Measurements from ENCODE around the gene EARS2.

EARS2 gene

DNA sequence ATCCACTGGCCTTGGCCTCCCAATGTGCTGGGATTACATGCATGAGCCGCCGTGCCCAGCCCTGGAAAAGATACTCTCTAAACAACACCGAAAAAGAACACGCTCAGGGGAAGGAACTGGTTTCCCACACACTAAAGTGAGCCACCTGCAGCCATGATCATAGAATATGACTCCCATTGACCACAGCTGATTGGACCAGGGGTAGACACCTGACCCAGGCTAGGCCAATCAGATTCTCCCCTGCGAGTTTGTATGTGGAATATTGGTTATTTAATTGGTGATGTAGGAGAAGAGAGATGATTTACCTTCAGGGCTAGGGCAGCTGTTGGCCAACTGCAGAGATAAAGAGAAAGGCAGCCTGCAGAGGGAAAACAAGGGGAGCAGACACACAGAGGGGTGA is 37.9 kb downstream of the EARS2 start:
- ChIA-PET POLR2A (no interaction called here), CTCF (no interaction called here)
- TF ChIP-seq, protein P1, sequence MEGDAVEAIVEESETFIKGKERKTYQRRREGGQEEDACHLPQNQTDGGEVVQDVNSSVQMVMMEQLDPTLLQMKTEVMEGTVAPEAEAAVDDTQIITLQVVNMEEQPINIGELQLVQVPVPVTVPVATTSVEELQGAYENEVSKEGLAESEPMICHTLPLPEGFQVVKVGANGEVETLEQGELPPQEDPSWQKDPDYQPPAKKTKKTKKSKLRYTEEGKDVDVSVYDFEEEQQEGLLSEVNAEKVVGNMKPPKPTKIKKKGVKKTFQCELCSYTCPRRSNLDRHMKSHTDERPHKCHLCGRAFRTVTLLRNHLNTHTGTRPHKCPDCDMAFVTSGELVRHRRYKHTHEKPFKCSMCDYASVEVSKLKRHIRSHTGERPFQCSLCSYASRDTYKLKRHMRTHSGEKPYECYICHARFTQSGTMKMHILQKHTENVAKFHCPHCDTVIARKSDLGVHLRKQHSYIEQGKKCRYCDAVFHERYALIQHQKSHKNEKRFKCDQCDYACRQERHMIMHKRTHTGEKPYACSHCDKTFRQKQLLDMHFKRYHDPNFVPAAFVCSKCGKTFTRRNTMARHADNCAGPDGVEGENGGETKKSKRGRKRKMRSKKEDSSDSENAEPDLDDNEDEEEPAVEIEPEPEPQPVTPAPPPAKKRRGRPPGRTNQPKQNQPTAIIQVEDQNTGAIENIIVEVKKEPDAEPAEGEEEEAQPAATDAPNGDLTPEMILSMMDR (IDR thresholded peaks at IDR 0.05; ENCODE audit: insufficient read depth, low read length, missing control alignments) = no peak
- no peak overlapping the region for H3K4me3 ChIP-seq (ENCODE audit: low read depth, low read length)
- DNase-seq (ENCODE audit: low read depth, low spot score) = no peak

DNA sequence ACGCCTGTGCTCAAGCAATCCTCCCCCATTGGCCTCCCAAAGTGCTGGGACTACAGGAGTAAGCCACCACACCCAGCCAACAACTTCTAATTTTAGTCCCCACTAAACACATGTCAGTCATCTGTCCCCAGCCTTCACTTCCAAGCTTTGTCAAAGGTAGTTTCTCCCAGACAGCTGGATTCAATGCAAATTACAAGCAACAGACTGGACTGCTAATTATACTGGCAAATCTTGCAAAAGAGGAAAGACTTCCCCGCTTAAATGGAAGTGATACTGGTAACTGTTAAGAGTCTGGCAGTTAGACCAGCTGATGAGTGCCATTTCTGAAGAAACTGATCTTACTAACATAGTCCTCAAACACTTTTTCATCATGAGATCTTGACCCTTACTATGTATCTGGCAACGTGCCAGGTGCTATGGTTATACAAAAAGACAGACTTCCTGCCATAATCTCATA is 38.7 kb downstream of the EARS2 start:
- no peak overlapping the region for H3K4me3 ChIP-seq (ENCODE audit: low read depth, low read length)
- ChIA-PET CTCF (no interaction called here), POLR2A (no interaction called here)
- TF ChIP-seq, protein P1 (IDR thresholded peaks at IDR 0.05; ENCODE audit: insufficient read depth, low read length, missing control alignments) = no peak
- no peak for DNase-seq (ENCODE audit: low read depth, low spot score)

DNA sequence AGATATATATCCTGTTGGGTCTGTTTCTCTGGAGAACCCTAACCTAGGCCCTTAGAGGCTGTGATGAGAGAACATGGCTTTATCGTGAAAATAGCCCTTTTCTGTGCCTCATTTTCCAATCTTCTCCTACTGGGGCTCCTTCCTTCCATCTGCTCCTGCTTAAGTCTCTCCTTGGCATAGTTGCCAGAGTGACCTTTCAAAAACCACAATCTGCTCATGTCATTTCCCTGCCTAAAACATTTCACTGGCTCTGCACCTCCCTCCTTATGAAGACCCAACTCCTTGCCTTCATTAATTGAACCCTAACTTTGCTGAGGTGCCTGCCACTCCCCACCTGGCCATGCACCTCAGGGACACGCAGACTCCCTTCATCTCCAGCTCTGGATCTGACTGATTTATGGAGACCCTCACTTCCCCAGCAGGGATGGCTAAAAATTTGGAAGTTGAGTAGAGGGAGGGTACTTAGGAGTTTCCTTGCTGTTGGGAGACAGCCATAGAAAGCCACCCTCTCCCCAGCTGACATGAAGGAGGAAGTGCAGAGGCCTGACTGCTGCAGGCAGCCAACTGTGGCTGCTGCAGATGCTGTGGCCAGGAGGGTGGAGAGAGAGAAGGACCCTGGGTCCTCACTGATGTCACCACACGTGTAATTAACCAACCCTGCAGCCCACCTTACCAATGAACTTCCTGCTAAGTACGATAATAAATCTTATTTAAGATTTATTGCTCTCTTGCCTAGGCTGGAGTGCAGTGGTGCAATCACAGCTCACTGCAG is 40.6 kb downstream of the EARS2 start:
- POLR2A ChIA-PET = no interaction called here
- no peak for DNase-seq (ENCODE audit: low read depth, low spot score)
- no peak overlapping the region for H3K4me3 ChIP-seq (ENCODE audit: low read depth, low read length)
- CTCF ChIA-PET = interaction anchor here (1.1 to 1.5 kb wide), 2 partner anchors 9 to 20 kb away, joined by 3 to 4 read pairs; no protein-coding TSS in a partner anchor
- TF ChIP-seq, protein P1 (IDR thresholded peaks at IDR 0.05; ENCODE audit: insufficient read depth, low read length, missing control alignments) = no peak

DNA sequence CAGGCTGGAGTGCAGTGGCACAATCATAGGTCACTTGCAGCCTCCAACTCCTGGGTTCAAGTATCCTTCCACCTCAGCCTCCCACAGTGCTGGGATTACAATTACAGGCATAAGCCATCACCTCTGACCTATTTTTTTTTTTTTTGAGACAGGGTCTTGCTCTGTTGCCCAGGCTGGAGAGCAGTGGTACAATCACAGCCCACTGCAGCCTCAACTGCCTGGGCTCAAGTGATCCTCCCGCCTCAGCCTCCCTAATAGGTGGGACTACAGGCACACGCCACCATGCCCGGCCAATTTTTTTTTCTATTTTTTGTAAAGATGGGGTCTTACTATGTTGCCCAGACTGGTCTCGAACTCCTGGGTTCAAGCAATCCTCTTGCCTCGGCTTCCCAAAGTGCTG is 41.3 kb downstream of the EARS2 start:
- TF ChIP-seq, protein P1 (IDR thresholded peaks at IDR 0.05; ENCODE audit: insufficient read depth, low read length, missing control alignments) = no peak
- DNase-seq (ENCODE audit: low read depth, low spot score) = no peak
- ChIA-PET POLR2A (no interaction called here), CTCF (interaction anchor here (1.1 to 1.5 kb wide), 2 partner anchors 9 to 19 kb away, joined by 3 to 4 read pairs; no protein-coding TSS in a partner anchor)
- no peak overlapping the region for H3K4me3 ChIP-seq (ENCODE audit: low read depth, low read length)

DNA sequence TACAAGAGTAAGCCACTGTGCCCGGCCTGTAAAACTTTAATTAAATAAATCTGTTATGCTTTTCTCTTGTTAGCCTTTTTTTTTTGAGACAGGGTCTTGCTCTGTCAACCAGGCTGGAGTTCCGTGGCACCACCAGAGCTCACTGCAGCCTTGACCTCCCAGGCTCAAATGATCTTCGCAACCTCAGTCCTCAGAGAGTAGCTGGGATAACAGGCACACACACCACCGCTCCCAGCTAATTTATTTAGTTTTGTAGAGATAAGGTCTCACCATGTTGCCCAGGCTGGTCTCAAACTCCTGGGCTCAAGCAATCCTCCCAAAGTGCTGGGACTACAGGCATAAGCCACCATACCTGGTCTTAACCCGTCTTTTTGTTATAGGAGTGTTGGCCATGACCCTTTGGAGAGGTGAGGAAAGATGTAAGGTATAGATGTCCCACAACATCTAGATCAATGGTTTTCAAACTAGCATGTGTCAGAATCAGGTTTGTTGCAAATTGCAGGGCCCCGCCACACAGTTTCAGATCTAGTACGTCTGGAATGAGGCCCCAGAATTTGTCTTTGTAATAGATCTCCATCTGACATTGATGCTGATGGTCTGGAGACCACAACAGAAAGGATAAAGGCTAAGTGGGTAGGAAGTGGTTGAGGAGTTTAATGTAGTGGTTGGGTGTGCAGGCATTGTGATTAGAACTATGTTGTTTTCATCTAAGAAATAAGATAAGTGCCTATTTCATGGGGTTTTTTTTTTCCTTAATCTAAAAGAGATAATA is 42.6 kb downstream of the EARS2 start:
- no peak for DNase-seq (ENCODE audit: low read depth, low spot score)
- TF ChIP-seq, protein P1 (IDR thresholded peaks at IDR 0.05; ENCODE audit: insufficient read depth, low read length, missing control alignments) = no peak
- CTCF ChIA-PET = no interaction called here
- POLR2A ChIA-PET = no interaction called here
- no peak overlapping the region for H3K4me3 ChIP-seq (ENCODE audit: low read depth, low read length)

DNA sequence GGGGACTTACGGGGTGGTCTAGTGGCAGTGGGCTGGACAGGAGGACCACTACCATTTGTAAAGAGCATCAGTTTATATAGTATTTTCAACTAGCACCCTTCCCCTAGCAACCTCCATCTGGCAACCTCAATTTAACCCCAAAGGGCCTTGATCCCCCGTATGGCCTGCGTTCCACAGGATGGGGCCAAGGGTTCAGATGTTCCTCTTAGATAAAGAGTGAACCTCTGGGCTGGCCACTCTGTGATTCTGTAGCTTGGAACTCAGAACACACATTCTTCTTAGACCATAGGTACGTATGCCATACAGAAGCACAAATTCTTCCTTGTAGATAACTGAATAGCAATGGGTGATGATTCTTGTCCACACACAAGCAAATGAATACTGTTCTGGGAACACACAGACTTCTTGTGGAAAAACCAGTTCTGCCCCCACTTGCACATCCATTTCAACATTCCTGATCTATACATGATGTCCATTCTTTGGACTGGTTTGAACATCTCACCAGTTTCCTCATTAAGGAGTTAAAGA is 44.9 kb downstream of the EARS2 start:
- ChIA-PET POLR2A (no interaction called here), CTCF (no interaction called here)
- no peak overlapping the region for H3K4me3 ChIP-seq (ENCODE audit: low read depth, low read length)
- DNase-seq (ENCODE audit: low read depth, low spot score) = no peak
- TF ChIP-seq, protein P1 (IDR thresholded peaks at IDR 0.05; ENCODE audit: insufficient read depth, low read length, missing control alignments) = no peak
